ENCODE data around the gene RBM47.

DNA sequence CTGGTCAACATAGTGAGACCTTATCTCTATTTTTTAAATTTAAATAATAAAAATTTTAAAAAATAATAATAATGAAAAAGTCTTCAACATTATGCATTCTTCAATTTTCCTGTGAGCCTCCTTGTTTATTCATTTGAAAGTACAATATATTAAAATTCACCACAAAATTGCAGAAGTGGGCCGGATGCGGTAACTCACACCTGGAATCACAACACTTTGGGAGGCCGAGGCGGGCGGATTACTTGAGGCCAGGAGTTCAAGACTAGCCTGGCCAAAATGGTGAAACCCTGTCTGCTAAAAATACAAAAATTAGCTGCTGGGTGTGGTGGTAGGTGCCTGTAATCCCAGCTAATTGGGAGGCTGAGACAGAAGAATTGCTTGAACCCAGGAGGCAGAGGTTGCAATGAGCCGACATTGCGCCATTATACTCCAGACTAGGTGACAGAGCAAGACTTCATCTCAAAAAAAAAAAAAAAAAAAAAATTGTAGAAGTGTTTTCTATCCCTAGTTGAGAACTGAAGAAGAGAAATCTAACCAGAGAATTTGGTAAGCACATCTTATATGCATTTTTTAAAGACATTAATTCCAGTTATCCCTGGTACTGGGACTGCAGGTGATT is 56.9 kb downstream of the RBM47 start:
- no peak for TF ChIP-seq EZH2phosphoT487 (IDR thresholded peaks at IDR 0.05; ENCODE audit: low read depth)
- TF ChIP-seq, protein P1, sequence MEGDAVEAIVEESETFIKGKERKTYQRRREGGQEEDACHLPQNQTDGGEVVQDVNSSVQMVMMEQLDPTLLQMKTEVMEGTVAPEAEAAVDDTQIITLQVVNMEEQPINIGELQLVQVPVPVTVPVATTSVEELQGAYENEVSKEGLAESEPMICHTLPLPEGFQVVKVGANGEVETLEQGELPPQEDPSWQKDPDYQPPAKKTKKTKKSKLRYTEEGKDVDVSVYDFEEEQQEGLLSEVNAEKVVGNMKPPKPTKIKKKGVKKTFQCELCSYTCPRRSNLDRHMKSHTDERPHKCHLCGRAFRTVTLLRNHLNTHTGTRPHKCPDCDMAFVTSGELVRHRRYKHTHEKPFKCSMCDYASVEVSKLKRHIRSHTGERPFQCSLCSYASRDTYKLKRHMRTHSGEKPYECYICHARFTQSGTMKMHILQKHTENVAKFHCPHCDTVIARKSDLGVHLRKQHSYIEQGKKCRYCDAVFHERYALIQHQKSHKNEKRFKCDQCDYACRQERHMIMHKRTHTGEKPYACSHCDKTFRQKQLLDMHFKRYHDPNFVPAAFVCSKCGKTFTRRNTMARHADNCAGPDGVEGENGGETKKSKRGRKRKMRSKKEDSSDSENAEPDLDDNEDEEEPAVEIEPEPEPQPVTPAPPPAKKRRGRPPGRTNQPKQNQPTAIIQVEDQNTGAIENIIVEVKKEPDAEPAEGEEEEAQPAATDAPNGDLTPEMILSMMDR (IDR thresholded peaks at IDR 0.05; ENCODE audit: low read depth, low read length), result no peak
